ENCODE results near the gene PRM3. TPM values are rescaled to one million over a fixed set of nuclear protein-coding genes. Genes with fewer than 3 reads are reported as not detected.

PRM3 gene
- total and polyA plus RNA-seq, 9 donors, result not detected

DNA sequence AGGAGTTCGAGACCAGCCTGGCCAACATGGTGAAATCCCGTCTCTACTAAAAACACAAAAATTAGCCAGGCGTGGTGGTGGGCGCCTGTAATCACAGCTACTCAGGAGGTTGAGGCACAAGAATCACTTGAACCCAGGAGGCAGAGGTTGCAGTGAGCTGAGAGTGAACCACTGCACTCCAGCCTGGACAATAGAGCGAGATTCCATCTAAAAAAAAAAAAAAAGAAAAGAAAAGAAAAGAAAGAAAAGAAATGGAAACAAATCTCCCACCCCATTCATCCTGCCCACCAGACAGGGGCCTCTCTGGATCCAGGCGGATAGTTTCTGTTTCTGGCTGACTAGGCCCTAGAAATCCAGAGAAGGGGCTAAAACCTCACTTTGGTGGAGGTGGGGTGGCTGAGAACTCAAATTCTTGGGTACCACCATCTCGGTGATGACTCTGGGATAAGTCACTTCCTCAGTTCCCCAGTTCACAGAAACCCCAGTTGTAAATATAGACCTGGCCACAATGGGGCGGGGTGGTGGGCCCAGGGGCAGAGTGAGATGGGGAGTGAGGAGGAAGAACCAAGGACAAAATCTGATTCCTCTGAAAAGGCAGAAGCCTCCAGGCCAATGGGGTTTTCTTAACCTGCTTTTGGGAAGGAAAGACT is 39.6 kb downstream of the PRM3 start:
- TF ChIP-seq POLR2A (IDR thresholded peaks at IDR 0.05) (no peak), EP300 (IDR thresholded peaks at IDR 0.05) (no peak)
- TF ChIP-seq, protein P1, sequence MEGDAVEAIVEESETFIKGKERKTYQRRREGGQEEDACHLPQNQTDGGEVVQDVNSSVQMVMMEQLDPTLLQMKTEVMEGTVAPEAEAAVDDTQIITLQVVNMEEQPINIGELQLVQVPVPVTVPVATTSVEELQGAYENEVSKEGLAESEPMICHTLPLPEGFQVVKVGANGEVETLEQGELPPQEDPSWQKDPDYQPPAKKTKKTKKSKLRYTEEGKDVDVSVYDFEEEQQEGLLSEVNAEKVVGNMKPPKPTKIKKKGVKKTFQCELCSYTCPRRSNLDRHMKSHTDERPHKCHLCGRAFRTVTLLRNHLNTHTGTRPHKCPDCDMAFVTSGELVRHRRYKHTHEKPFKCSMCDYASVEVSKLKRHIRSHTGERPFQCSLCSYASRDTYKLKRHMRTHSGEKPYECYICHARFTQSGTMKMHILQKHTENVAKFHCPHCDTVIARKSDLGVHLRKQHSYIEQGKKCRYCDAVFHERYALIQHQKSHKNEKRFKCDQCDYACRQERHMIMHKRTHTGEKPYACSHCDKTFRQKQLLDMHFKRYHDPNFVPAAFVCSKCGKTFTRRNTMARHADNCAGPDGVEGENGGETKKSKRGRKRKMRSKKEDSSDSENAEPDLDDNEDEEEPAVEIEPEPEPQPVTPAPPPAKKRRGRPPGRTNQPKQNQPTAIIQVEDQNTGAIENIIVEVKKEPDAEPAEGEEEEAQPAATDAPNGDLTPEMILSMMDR (IDR thresholded peaks at IDR 0.05), result no peak
- DNase-seq, result no peak
- Histone ChIP-seq H3K4me1 (ENCODE audit: insufficient read depth) (no peaks in the 10 kb centered on the region), H3K27ac (no peak overlapping the region), H3K4me3 (no peak overlapping the region), H3K27me3 (no peaks in the 10 kb centered on the region), H3K36me3 (no peaks in the 10 kb centered on the region), H3K9me3 (no peaks in the 10 kb centered on the region)
- 87 to 95% (median 89%) methylated on average over 8 of the region's 8 CpGs for WGBS, 3 donors
- intact Hi-C loops (cut with DNase I), result no loop called here

DNA sequence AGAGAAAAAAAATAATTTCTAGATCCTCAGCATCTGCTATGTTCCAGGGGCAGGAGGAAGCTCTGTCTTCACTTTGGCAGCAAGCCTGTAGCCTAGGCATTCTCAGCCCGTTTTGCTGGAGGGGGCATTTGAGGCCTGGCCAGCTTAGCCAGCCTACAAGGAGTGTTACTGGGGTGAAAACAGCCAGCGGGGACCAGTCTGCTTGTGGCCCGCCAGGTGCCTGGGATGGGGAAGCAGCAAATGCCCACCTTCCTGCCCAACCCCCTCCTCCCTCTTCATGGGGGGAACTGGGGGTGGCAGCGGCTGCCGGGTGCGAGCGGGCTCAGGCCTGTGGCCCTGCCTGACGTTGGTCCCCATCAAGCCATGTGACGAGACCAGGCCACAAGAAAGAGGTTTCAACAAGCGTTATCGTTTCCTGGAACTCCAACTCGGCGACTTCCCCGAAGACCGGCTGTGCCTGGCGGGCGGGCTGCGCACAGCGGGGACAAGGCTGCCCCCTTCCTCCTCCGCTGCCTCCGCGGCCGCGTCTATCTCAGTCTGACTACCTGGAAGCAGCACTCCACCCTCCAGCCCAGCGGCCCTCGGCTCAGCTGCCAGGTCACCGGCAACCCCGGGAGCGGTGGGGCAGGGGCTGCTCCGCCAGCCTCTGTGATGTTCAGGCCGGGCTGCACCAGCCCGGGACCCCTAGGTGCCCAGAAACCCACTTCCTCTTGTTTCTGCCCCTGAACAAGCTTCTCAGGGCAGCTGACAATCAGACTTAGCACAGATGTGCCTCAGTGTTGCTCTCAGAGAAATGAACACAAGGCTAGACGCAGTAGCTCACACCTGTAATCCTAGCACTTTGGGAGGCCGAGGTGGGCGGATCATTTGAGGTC is 40.3 kb downstream of the PRM3 start:
- Histone ChIP-seq H3K9me3 (no peaks in the 10 kb centered on the region), H3K4me3 (no peak overlapping the region), H3K27me3 (no peaks in the 10 kb centered on the region), H3K27ac (no peak overlapping the region), H3K36me3 (no peaks in the 10 kb centered on the region), H3K4me1 (ENCODE audit: insufficient read depth) (no peaks in the 10 kb centered on the region)
- no peak for TF ChIP-seq EP300 (IDR thresholded peaks at IDR 0.05)
- TF ChIP-seq, protein P1 (IDR thresholded peaks at IDR 0.05), result no peak
- no peak for TF ChIP-seq POLR2A (IDR thresholded peaks at IDR 0.05)
- 75 to 78% (median 75%) methylated on average over 35 of the region's 35 CpGs for WGBS, 3 donors
- no peak for DNase-seq
- intact Hi-C loops (cut with DNase I), result no loop called here

DNA sequence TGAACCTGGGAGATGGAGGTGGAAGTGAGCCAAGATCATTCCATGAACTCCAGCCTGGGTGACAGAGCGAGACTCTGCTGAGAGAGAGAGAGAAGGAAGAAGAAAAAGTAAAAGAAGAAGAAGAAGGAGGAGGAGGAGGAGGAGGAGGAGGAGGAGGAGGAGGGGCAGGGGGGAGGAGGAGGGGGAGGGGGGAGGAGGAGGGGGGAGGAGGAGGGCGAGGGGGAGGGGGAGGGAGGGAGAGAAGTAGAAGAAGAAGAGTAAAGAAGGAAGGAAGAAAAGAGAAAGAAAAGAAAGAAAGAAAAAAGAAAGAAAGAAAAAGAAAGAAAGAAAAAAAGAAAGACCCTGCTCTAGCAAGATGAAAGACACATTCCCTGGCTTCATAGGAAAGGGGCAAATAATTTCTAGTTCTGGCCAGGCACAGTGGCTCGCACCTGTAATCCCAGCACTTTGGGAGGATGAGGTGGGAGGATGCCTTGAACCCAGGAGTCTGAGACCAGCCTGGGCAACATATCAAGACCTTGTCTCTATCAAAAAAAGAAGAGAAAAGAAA is 41.1 kb downstream of the PRM3 start:
- intact Hi-C loops (cut with DNase I), result no loop called here
- Histone ChIP-seq H3K9me3 (no peaks in the 10 kb centered on the region), H3K4me1 (ENCODE audit: insufficient read depth) (no peaks in the 10 kb centered on the region), H3K27me3 (no peaks in the 10 kb centered on the region), H3K27ac (no peak overlapping the region), H3K36me3 (no peaks in the 10 kb centered on the region), H3K4me3 (no peak overlapping the region)
- WGBS, 3 donors, result 79 to 90% (median 85%) methylated on average over 2 of the region's 3 CpGs
- DNase-seq, result no peak
- no peak for TF ChIP-seq POLR2A (IDR thresholded peaks at IDR 0.05)
- TF ChIP-seq, protein P1 (IDR thresholded peaks at IDR 0.05), result no peak
- no peak for TF ChIP-seq EP300 (IDR thresholded peaks at IDR 0.05)

DNA sequence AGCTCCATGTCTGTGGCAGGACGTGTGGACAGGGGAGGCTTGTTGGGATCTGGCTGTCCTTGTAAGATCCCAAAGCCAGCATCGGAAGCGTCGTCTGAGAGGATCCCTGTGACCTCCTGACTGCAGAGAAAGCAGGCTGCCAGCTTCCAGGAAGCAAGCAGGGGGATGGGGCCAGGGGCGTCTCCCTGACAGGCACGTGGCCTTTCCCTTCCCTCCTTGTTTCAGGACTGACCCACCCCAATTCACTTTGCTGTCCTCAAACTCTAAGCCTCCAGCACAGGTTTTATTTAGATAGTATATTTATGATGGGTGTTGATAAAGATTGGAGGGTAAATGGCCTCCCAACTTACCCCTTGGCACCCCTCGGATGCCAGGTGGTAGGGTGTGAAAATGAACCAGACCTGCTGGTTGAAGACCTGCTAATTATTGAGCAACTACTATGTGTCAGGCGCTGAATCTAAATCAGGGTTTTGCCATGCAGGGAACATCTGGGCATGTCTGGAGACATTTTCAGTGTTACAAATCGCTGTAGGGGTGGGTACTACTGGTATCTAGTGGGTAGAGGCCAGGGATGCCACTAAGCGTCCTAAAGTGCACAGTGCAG is 42.0 kb downstream of the PRM3 start:
- TF ChIP-seq, protein P1 (IDR thresholded peaks at IDR 0.05), result no peak
- TF ChIP-seq POLR2A (IDR thresholded peaks at IDR 0.05) (no peak), EP300 (IDR thresholded peaks at IDR 0.05) (no peak)
- H3K4me3 ChIP-seq, result no peak overlapping the region

More for the DNA sequence above, 42.0 kb downstream of the PRM3 start:
- DNase-seq, result no peak
- Histone ChIP-seq H3K4me1 (ENCODE audit: insufficient read depth) (no peaks in the 10 kb centered on the region), H3K27me3 (no peaks in the 10 kb centered on the region), H3K36me3 (no peaks in the 10 kb centered on the region), H3K9me3 (no peaks in the 10 kb centered on the region), H3K27ac (no peak overlapping the region)
- intact Hi-C loops (cut with DNase I), result no loop called here
- 51 to 61% (median 54%) methylated on average over 10 of the region's 10 CpGs for WGBS, 3 donors

Measured in ovary (tissue), 9 donors.